Thyroid gland (tissue), 4 donors: ENCODE results near the gene CTDP1.

ENCODE experiments used
- POLR2A ChIP-seq, 2 donors: fragments of 450-650 bp; IDR thresholded peaks; one replicate each; pipeline ENCODE4 v1.6.1; 2017; ENCODE audit warnings: antibody characterized with exemption in 2 of 2, mild to moderate bottlenecking in 2 of 2, moderate library complexity in 1 of 2
- TF ChIP-seq, protein P1 (sequence below), 6 experiments: fragments of 200-600 bp in 3 of 6; fragments of 450-650 bp in 3 of 6; sonication (generic) in 3 of 6; IDR thresholded peaks; one replicate each; pipeline ENCODE4 v1.5.1; 2016 to 2019; ENCODE audit warnings: antibody characterized with exemption in 6 of 6, mild to moderate bottlenecking in 2 of 6, inconsistent platforms in 1 of 6, moderate library complexity in 1 of 6

- TF ChIP-seq, protein P1, sequence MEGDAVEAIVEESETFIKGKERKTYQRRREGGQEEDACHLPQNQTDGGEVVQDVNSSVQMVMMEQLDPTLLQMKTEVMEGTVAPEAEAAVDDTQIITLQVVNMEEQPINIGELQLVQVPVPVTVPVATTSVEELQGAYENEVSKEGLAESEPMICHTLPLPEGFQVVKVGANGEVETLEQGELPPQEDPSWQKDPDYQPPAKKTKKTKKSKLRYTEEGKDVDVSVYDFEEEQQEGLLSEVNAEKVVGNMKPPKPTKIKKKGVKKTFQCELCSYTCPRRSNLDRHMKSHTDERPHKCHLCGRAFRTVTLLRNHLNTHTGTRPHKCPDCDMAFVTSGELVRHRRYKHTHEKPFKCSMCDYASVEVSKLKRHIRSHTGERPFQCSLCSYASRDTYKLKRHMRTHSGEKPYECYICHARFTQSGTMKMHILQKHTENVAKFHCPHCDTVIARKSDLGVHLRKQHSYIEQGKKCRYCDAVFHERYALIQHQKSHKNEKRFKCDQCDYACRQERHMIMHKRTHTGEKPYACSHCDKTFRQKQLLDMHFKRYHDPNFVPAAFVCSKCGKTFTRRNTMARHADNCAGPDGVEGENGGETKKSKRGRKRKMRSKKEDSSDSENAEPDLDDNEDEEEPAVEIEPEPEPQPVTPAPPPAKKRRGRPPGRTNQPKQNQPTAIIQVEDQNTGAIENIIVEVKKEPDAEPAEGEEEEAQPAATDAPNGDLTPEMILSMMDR (IDR thresholded peaks at IDR 0.05), result no peak
- no peak for TF ChIP-seq POLR2A (IDR thresholded peaks at IDR 0.05)
Observed at GRCh38 chr18:79642626-79643025, 37.0 kb upstream of the CTDP1 start.
